Effector memory CD8-positive, alpha-beta T cell (primary cell): ENCODE data around the gene PUSL1.

Source experiments
- ATAC-seq: fragments of 150-1000 bp; cut with Tn5 transposase; replicated peaks from 2 replicates; pipeline ENCODE4 v1.10.0; 2021; ENCODE audit warnings: mild to moderate bottlenecking, moderate library complexity
- DNase-seq, 3 experiments: peaks; one replicate each; pipeline ENCODE4 v3.0.0; 2021
- H3K27ac Mint-ChIP-seq, 2 donors: one replicate each; pipeline ENCODE4 v1.8.0; 2022; ENCODE audit warnings: mild to moderate bottlenecking in 2 of 2, mixed read lengths in 2 of 2, moderate library complexity in 2 of 2
- H3K27me3 Mint-ChIP-seq, 2 donors: one replicate each; pipeline ENCODE4 v1.8.0; 2022; ENCODE audit warnings: mixed read lengths in 2 of 2
- H3K36me3 Mint-ChIP-seq: one replicate; pipeline ENCODE4 v1.8.0; 2022; ENCODE audit warnings: mild to moderate bottlenecking, moderate library complexity, mixed read lengths; ENCODE audit not compliant: insufficient read depth
- H3K4me1 Mint-ChIP-seq, 2 donors: one replicate each; pipeline ENCODE4 v1.8.0; 2022; ENCODE audit warnings: low read depth in 2 of 2, mixed read lengths in 2 of 2
- H3K4me3 Mint-ChIP-seq, 2 donors: one replicate each; pipeline ENCODE4 v1.8.0; 2022; ENCODE audit warnings: mild to moderate bottlenecking in 2 of 2, mixed read lengths in 2 of 2, moderate library complexity in 2 of 2
- H3K9me3 Mint-ChIP-seq, 2 donors: one replicate each; pipeline ENCODE4 v1.8.0; 2022; ENCODE audit warnings: mixed read lengths in 2 of 2

The PUSL1 gene

DNA sequence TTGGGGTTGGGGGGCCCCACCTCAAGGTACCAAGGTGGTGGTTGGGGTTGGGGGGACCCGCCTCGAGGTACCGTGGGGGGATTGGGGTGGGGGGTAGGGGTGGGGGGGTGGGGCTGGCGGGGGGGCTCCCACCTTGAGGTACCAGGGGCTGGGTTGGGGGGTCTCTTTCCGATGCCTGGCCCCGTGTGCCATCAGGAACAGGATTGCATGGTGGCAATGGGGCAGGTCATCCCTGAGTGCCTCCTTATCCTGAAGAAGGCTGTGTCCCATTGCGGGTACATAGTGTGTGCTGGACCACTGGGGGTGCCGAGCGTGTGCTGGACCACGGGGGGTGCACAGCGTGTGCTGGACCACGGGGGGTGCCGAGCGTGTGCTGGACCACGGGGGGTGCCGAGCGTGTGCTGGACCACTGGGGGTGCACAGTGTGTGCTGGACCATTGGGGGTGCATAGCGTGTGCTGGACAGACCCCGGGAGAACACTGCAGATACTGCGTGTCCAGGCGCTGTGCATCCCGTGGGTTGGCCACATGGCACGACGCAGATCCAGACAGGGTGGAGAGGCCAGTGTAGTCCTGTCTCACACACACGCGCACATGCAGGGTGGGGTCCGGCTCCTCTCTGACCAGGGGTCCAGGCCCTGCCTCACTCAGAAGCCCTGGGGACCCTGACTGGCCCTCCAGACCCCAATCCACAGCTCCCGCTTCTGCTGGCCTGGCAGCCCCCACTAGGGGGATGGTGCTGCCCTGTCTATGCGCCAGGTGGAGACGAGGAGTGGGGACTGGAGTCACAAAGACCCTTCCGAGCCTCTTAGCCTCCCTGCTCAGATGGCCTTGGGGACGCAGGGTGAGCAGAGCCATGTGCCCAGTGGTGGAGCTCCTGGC is 23.9 kb upstream of the PUSL1 start:
- DNase-seq (no peak), ATAC-seq (no peak)
- H3K4me1 Mint-ChIP-seq: peaks cover 0 to 3% of the 10 kb centered on the region in 2 donors
- H3K9me3 Mint-ChIP-seq: no peaks in the 10 kb centered on the region
- H3K4me3 Mint-ChIP-seq: no peak overlapping the region
- no peak overlapping the region for H3K27ac Mint-ChIP-seq
- H3K36me3 Mint-ChIP-seq: no peaks in the 10 kb centered on the region
- H3K27me3 Mint-ChIP-seq: no peaks in the 10 kb centered on the region

- no peak for DNase-seq
- Mint-ChIP-seq H3K4me1 (peaks cover 0 to 4% of the 10 kb centered on the region in 2 donors), H3K27ac (no peak overlapping the region), H3K36me3 (no peaks in the 10 kb centered on the region), H3K4me3 (no peak overlapping the region), H3K27me3 (no peaks in the 10 kb centered on the region), H3K9me3 (no peaks in the 10 kb centered on the region)
- no peak for ATAC-seq
Measured at GRCh38 chr1:1285102-1285571, 23.3 kb upstream of the PUSL1 start.

GRCh38 chr1:1285611-1286311 is 22.6 kb upstream of the PUSL1 start:
- no peaks in the 10 kb centered on the region for H3K27me3 Mint-ChIP-seq
- H3K36me3 Mint-ChIP-seq: no peaks in the 10 kb centered on the region
- H3K4me3 Mint-ChIP-seq: no peak overlapping the region
- H3K27ac Mint-ChIP-seq: no peak overlapping the region
- peaks cover 0 to 8% of the 10 kb centered on the region in 2 donors for H3K4me1 Mint-ChIP-seq
- H3K9me3 Mint-ChIP-seq: no peaks in the 10 kb centered on the region
- ATAC-seq: no peak
- no peak for DNase-seq

- no peaks in the 10 kb centered on the region for H3K36me3 Mint-ChIP-seq
Measured at GRCh38 chr1:1286313-1287261, 21.8 kb upstream of the PUSL1 start.

GRCh38 chr1:1287288-1288110 is 20.9 kb upstream of the PUSL1 start:
- ATAC-seq (no peak), DNase-seq (no peak)
- no peak overlapping the region for H3K27ac Mint-ChIP-seq
- no peaks in the 10 kb centered on the region for H3K27me3 Mint-ChIP-seq
- peaks cover 1% of the 10 kb centered on the region for H3K36me3 Mint-ChIP-seq
- no peak overlapping the region for H3K4me3 Mint-ChIP-seq
- no peaks in the 10 kb centered on the region for H3K9me3 Mint-ChIP-seq
- peaks cover 0 to 8% of the 10 kb centered on the region in 2 donors for H3K4me1 Mint-ChIP-seq

More at GRCh38 chr1:1286313-1287261, 21.8 kb upstream of the PUSL1 start:
- ATAC-seq: no peak
- DNase-seq: no peak
- Mint-ChIP-seq H3K9me3 (no peaks in the 10 kb centered on the region), H3K4me1 (peaks cover 0 to 8% of the 10 kb centered on the region in 2 donors), H3K27ac (no peak overlapping the region), H3K27me3 (no peaks in the 10 kb centered on the region), H3K4me3 (no peak overlapping the region)

GRCh38 chr1:1290238-1290731 is 18.1 kb upstream of the PUSL1 start:
- H3K9me3 Mint-ChIP-seq: no peaks in the 10 kb centered on the region
- no peak overlapping the region for H3K27ac Mint-ChIP-seq
- ATAC-seq (peak; percentile 64), DNase-seq (peak; percentile 32 to 62 (median 58))
- peaks cover 0 to 5% of the 10 kb centered on the region in 2 donors for H3K4me1 Mint-ChIP-seq
- peaks cover 4% of the 10 kb centered on the region for H3K36me3 Mint-ChIP-seq
- no peak overlapping the region for H3K4me3 Mint-ChIP-seq
- H3K27me3 Mint-ChIP-seq: no peaks in the 10 kb centered on the region

DNA sequence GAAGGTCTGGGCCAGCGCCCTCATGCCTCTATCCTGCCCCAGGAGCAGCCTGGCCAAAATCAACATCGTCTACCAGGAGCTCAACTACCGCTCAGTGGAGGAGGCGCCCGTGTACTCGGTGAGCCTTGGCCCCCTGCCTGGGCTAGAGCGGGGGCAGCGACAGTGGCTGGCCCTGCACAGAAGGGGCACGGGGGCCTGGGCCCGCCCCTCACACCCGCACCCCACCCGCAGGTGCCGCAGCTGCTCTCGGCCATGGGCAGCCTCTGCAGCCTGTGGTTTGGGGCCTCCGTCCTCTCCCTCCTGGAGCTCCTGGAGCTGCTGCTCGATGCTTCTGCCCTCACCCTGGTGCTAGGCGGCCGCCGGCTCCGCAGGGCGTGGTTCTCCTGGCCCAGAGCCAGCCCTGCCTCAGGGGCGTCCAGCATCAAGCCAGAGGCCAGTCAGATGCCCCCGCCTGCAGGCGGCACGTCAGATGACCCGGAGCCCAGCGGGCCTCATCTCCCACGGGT is 17.3 kb upstream of the PUSL1 start:
- peaks cover 4% of the 10 kb centered on the region for H3K36me3 Mint-ChIP-seq
- DNase-seq: no peak
- H3K27me3 Mint-ChIP-seq: no peaks in the 10 kb centered on the region
- no peak overlapping the region for H3K4me3 Mint-ChIP-seq
- no peak for ATAC-seq
- H3K9me3 Mint-ChIP-seq: no peaks in the 10 kb centered on the region
- no peak overlapping the region for H3K27ac Mint-ChIP-seq
- peaks cover 0 to 5% of the 10 kb centered on the region in 2 donors for H3K4me1 Mint-ChIP-seq

DNA sequence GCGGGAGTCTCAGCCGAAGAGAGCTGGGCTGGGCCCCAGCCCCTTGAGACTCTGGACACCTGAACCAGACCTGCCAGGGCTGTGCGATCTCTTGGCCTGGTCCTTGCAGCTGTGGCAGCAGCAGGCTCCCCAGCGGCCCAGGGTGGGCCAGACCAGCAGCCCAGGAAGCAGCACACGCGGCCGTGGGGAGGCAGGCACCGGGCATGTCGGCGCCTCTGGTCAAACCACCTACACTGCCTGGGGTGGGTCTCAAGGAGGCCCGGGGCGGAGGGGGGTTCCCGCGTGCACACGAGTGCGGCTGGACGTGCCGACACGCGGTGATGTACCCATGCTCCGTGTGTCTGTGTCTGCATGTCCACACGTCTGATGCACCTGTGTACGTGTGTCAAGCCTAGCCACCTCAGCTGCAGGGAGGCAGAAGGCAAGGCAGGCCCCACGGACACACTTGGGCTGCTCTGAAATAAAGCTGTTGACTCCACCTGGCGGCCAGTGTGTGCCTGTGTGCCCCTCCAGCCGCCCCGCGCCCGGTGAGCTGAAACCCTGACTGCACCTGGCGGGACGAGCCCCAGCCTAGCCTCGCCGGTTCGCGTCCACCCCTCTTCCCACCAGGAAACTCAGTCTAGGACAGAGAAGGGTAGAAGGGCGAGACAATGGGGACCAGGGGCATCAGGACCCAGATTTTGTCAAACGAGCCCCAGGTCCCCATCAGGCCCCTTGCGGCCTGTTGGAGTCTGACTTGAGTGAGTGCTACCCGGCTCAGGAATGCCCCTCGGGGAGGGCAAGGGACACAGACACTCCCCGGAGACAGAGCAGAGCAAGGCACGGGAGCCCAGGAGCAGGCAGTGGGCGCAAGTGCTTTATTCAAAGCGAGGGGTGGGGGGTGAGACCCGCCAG is 16.6 kb upstream of the PUSL1 start:
- Mint-ChIP-seq H3K27ac (peak overlapping the region in 1 of 2 donors; percentile 67), H3K4me3 (no peak overlapping the region), H3K36me3 (peaks cover 4% of the 10 kb centered on the region)

DNA sequence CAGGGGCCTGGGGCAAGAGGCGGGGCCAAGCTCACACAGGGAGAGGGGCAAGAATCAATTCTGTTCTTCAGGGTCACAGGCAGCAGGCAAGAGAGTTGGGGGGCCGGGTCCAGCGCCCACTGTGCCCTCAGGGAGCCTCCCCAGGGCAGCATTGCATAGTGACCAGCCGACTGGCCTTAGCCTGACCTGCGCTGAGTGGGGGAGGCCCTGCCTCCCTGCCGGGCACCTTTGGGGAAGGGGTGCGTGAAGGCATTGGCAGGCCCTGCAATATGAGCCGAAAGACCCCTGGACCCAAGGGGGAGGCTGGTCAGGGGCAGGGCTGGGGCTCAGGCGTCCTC is 16.0 kb upstream of the PUSL1 start:
- H3K27ac Mint-ChIP-seq: peak overlapping the region in 1 of 2 donors; percentile 67
- H3K36me3 Mint-ChIP-seq: peaks cover 4% of the 10 kb centered on the region
- ATAC-seq (no peak), DNase-seq (no peak)
- no peaks in the 10 kb centered on the region for H3K27me3 Mint-ChIP-seq
- H3K9me3 Mint-ChIP-seq: no peaks in the 10 kb centered on the region
- no peak overlapping the region for H3K4me3 Mint-ChIP-seq
- peaks cover 0 to 5% of the 10 kb centered on the region in 2 donors for H3K4me1 Mint-ChIP-seq

More for the DNA sequence above, 16.6 kb upstream of the PUSL1 start:
- H3K9me3 Mint-ChIP-seq: no peaks in the 10 kb centered on the region
- peak; percentile 86 for ATAC-seq
- peaks cover 0 to 5% of the 10 kb centered on the region in 2 donors for H3K4me1 Mint-ChIP-seq
- peak in 2 of 3 experiments; percentile 55 to 56 for DNase-seq
- no peaks in the 10 kb centered on the region for H3K27me3 Mint-ChIP-seq

GRCh38 chr1:1292851-1293250 is 15.5 kb upstream of the PUSL1 start:
- Mint-ChIP-seq H3K27me3 (no peaks in the 10 kb centered on the region), H3K36me3 (peaks cover 4% of the 10 kb centered on the region)
- no peak for DNase-seq

More at GRCh38 chr1:1292851-1293250, 15.5 kb upstream of the PUSL1 start:
- H3K27ac Mint-ChIP-seq: no peak overlapping the region
- peaks cover 0 to 5% of the 10 kb centered on the region in 2 donors for H3K4me1 Mint-ChIP-seq
- no peaks in the 10 kb centered on the region for H3K9me3 Mint-ChIP-seq
- H3K4me3 Mint-ChIP-seq: no peak overlapping the region
- no peak for ATAC-seq
